GM12878 (cell line): ENCODE measurements around the gene PAX5. TPM values are rescaled to one million over a fixed set of nuclear protein-coding genes. Genes with fewer than 3 reads are reported as not detected.

Experiments used
- ATAC-seq: fragments of 200-7000 bp; cut with Tn5 transposase; 3 replicates; pipeline ENCODE4 v1.9.1; 2020; ENCODE audit warnings: mild to moderate bottlenecking, moderate library complexity
- BruUV-seq: library from RNA; stranded (reverse); fragments of 400-500 nt; replicated peaks from 2 replicates; lab custom pipeline; 2021; lab: Mats Ljungman, UMichigan
- CTCF ChIA-PET: fragments of 300-600 bp; sonication (Branson Sonifier 250); formaldehyde crosslinking; extraction: SDS; loops from one replicate; lab custom pipeline; 2021; ENCODE audit warnings: inconsistent platforms; lab: Yijun Ruan, JAX
- POLR2A ChIA-PET: fragments of 350-600 bp; formaldehyde crosslinking; extraction: SDS; loops from one replicate; lab custom pipeline; 2021; ENCODE audit warnings: inconsistent platforms; lab: Charles Lee
- RAD21 ChIA-PET: fragments of 300-600 bp; sonication (Branson Sonifier 250); formaldehyde crosslinking; loops from one replicate; lab custom pipeline; 2023; ENCODE audit warnings: antibody characterized with exemption; ENCODE audit not compliant: unreplicated experiment; lab: Charles Lee
- SMC1A ChIA-PET: fragments of 300-600 bp; sonication (Branson Sonifier 250); formaldehyde crosslinking; loops from one replicate; lab custom pipeline; 2023; ENCODE audit not compliant: unreplicated experiment, uncharacterized antibody; lab: Charles Lee
- DNase-seq: peaks from one replicate; pipeline ENCODE4 v3.0.0-alpha.2; 2011; ENCODE audit warnings: low read depth, low spot score
- FAIRE-seq: peaks from 3 replicates; lab custom pipeline; 2011; peaks lifted over from hg19 to GRCh38; lab: Jason Lieb, UNC
- H2AFZ ChIP-seq: 2 replicates; pipeline ENCODE4 v1.6.0; 2011; ENCODE audit warnings: low read depth, low read length, control low read depth; ENCODE audit not compliant: control insufficient read depth
- H3K27ac ChIP-seq: 2 replicates; pipeline ENCODE4 v1.5.1; 2011; ENCODE audit warnings: control low read depth; ENCODE audit not compliant: control insufficient read depth, insufficient read depth
- H3K27me3 ChIP-seq, 2 experiments: replicated peaks in 1 of 2; 2 replicates each; pipeline versions ENCODE4 v1.6.0 to v1.6.1; 2011; ENCODE audit warnings: low read length in 1 of 2; ENCODE audit not compliant: control insufficient read depth in 2 of 2, insufficient read depth in 2 of 2
- H3K36me3 ChIP-seq, 2 experiments: 2 replicates each; pipeline ENCODE4 v1.5.1; 2011; ENCODE audit warnings: low read length in 1 of 2; ENCODE audit not compliant: control insufficient read depth in 2 of 2, insufficient read depth in 2 of 2
- H3K4me1 ChIP-seq: 2 replicates; pipeline ENCODE4 v1.6.1; 2011; ENCODE audit warnings: mild to moderate bottlenecking, low read length, moderate library complexity, mixed read lengths; ENCODE audit not compliant: control insufficient read depth, insufficient read depth
- H3K4me2 ChIP-seq: 2 replicates; pipeline ENCODE4 v1.6.0; 2011; ENCODE audit warnings: control low read depth; ENCODE audit not compliant: control insufficient read depth, insufficient read depth
- H3K4me3 ChIP-seq: fragments of 200-600 bp; sonication (generic); 2 replicates; pipeline ENCODE4 v1.5.1; 2016
- H3K79me2 ChIP-seq: 2 replicates; pipeline ENCODE4 v1.6.0; 2011; ENCODE audit warnings: low read length; ENCODE audit not compliant: control insufficient read depth, insufficient read depth
- H3K9ac ChIP-seq: 2 replicates; pipeline ENCODE4 v1.8.0; 2011; ENCODE audit warnings: low read length, control low read depth, mixed read lengths; ENCODE audit not compliant: control insufficient read depth, insufficient read depth
- H3K9me3 ChIP-seq: replicated peaks from 3 replicates; pipeline ENCODE4 v1.5.1; 2011; ENCODE audit warnings: mild to moderate bottlenecking, low read length; ENCODE audit not compliant: control insufficient read depth, insufficient read depth
- H4K20me1 ChIP-seq: 2 replicates; pipeline ENCODE4 v1.6.0; 2011; ENCODE audit not compliant: control insufficient read depth, insufficient read depth
- BCL11A ChIP-seq: IDR thresholded peaks from 2 replicates; pipeline ENCODE4 v1.6.1; 2011; ENCODE audit warnings: low read depth, low read length
- CREM ChIP-seq: IDR thresholded peaks from 2 replicates; pipeline ENCODE4 v1.6.1; 2014; ENCODE audit warnings: antibody characterized with exemption, low read depth
- EED ChIP-seq: sonication (generic); IDR thresholded peaks from 2 replicates; pipeline ENCODE4 v1.6.1; 2016; ENCODE audit warnings: antibody characterized with exemption, low read depth
- HDGF ChIP-seq: fragments of 450-650 bp; IDR thresholded peaks from 2 replicates; pipeline ENCODE4 v1.6.1; 2016; ENCODE audit warnings: antibody characterized with exemption
- IKZF1 ChIP-seq: fragments of 450-650 bp; conservative IDR thresholded peaks from 2 replicates; pipeline ENCODE4 v1.6.1; 2017; ENCODE audit warnings: antibody characterized with exemption, mild to moderate bottlenecking
- IKZF2 ChIP-seq, 2 experiments: fragments of 450-650 bp; IDR thresholded peaks; 2 replicates each; pipeline ENCODE4 v1.6.1; 2017; ENCODE audit warnings: mild to moderate bottlenecking in 2 of 2, moderate library complexity in 2 of 2
- JUNB ChIP-seq: IDR thresholded peaks from 2 replicates; pipeline ENCODE4 v1.6.1; 2016; ENCODE audit warnings: antibody characterized with exemption, mild to moderate bottlenecking
- RUNX3 ChIP-seq: IDR thresholded peaks from 2 replicates; pipeline ENCODE4 v1.6.1; 2012; ENCODE audit warnings: low read length, inconsistent platforms
- TAF1 ChIP-seq: IDR thresholded peaks from 2 replicates; pipeline ENCODE4 v1.6.1; 2011; ENCODE audit warnings: mild to moderate bottlenecking, low read depth, low read length, borderline replicate concordance
- TARDBP ChIP-seq: IDR thresholded peaks from 2 replicates; pipeline ENCODE4 v1.6.1; 2016; ENCODE audit warnings: borderline replicate concordance
- TCF12 ChIP-seq: IDR thresholded peaks from 2 replicates; pipeline ENCODE4 v1.6.1; 2011; ENCODE audit warnings: low read depth, mild to moderate bottlenecking, low read length
- ZNF217 ChIP-seq: fragments of 450-650 bp; IDR thresholded peaks from 2 replicates; pipeline ENCODE4 v1.6.1; 2017; ENCODE audit warnings: antibody characterized with exemption, mild to moderate bottlenecking
- WGBS: methylation state at CpG from one replicate; pipeline ENCODE4 v1.1.6; 2016; ENCODE audit warnings: low lambda C conversion rate; ENCODE audit not compliant: insufficient replicate concordance, insufficient coverage; ENCODE audit errors: missing lambda C conversion rate; 5-methylcytosine and 5-hydroxymethylcytosine counted together
- in situ Hi-C: fragments of 300-500 bp; cut with MboI; formaldehyde crosslinking; loops from 9 replicates; pipeline ENCODE4 v1.14.3; 2018; ENCODE audit warnings: mixed read lengths
- intact Hi-C: fragments of 100-400 bp; cut with micrococcal nuclease; formaldehyde crosslinking; loops from one replicate; pipeline ENCODE4 v1.14.2; 2022; ENCODE audit not compliant: unreplicated experiment
- polyA plus RNA-seq, 11 experiments: library from polyadenylated mRNA; depleted of rRNA in 4 of 11; unstranded in 6 of 11; stranded (reverse) in 5 of 11; fragments of >200 nt; fragmentation: Nextera tagmentation in 4 of 11; fragmentation: Illumina TruSeq in 1 of 11; extraction: Ambion mirVana in 4 of 11; extraction: Trizol in 1 of 11; gene quantifications; 1 replicate in 1 of 11; 2 replicates in 10 of 11; pipeline versions ENCODE4 v1.2.1 to v1.2.3, GENCODE V29; 2011 to 2016; ENCODE audit warnings: inconsistent platforms in 2 of 11, missing spikeins in 2 of 11, low read depth in 1 of 11
- total RNA-seq, 4 experiments: library from RNA; depleted of rRNA in 3 of 4; stranded (reverse); fragments of >200 nt in 3 of 4; fragmentation: Illumina TruSeq in 1 of 4; extraction: Trizol in 1 of 4; gene quantifications; 2 replicates each; pipeline versions ENCODE4 v1.2.1 to v1.2.3, GENCODE V29; 2013 to 2021
- TF ChIP-seq, protein P1 (sequence below): IDR thresholded peaks from 2 replicates; pipeline ENCODE4 v1.6.1; 2012; ENCODE audit warnings: mild to moderate bottlenecking, low read depth, low read length
- TF ChIP-seq, protein P2 (sequence below): fragments of 450-650 bp; IDR thresholded peaks from 2 replicates; pipeline ENCODE4 v1.6.1; 2016; ENCODE audit warnings: mild to moderate bottlenecking
- TF ChIP-seq, protein P3 (sequence below): fragments of 450-650 bp; formaldehyde crosslinking; IDR thresholded peaks from 2 replicates; pipeline ENCODE4 v1.4.0; 2022; ENCODE audit warnings: mild to moderate bottlenecking, moderate library complexity

Gene PAX5
- total and polyA plus RNA-seq, 10 of the 15 experiments (the other 5 are each of a cell fraction or from before 2014, with no cell fraction given), result 2.2 to 123 (median 31.9) TPM

DNA sequence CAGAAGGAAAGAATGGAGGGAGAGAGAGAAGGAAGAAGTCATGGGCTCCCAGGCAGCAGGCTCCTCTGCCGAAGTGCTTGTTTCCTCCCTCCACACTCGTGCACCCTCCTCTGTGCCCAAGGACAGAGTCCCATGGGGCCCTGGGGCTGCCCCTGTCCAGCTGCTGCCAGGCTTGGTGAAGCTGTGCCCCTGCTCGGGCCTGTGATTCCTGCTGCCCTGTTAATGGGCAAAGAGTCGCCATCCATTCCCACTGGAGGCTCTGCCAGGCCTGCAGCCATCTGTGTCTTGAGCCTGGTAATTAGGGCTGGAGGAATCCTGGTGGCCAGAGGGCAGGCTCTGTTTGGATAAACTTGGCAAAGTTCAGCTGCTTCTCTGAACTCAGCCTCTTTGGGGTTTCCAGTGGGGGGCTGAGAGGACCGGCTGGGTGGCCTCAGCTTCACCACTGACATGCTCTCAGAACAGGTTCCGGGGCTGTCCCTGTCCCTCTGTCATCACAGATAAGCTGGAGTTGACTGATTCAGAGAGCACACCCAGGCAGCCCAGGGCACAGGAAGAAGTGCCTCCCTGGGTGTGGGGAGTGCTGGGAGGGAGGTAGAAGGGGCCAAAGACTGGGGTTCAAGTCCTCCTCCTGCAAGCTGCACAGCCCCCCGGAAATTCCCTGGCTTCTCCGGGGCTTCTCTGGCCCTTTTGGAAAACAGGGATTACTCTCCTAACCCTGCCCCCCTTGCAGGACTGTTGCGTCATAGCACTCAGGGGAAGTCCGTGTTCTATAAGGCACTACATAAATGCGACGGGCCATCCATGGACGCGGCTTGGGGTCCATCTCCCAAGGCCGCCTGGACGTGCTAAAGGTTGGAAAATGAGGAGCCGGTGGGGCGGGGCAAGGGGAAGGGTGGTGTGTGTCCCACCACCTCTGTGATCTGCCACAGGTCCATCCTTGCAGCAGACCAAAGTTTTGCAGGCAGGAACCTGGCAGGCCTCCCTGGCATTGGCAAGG lies 154.8 kb downstream of the PAX5 start:
- in situ Hi-C loops (loop anchor here (5.0 kb wide), 1 partner anchor 148 kb away; no protein-coding TSS in a partner anchor), intact Hi-C loops (loop anchor here (10.0 kb wide), 2 partner anchors 246 to 526 kb away; partner anchors contain the start of gene ZCCHC7)
- H2AFZ ChIP-seq, result no peak overlapping the region
- no peak for DNase-seq
- no TSS peak for BruUV-seq
- no peak overlapping the region for H3K4me3 ChIP-seq
- no peaks in the 10 kb centered on the region for H3K27me3 ChIP-seq
- H4K20me1 ChIP-seq, result no peaks in the 10 kb centered on the region
- peaks cover 45% of the 10 kb centered on the region for H3K4me1 ChIP-seq
- peaks cover 5% of the 10 kb centered on the region for H3K79me2 ChIP-seq
- no peak for FAIRE-seq
- ChIA-PET CTCF (interaction anchor here (0.9 to 1.2 kb wide), 3 partner anchors 8 to 536 kb away, joined by 3 read pairs; no protein-coding TSS in a partner anchor), RAD21 (interaction anchor here (0.9 to 1.0 kb wide), 3 partner anchors 95 to 116 kb away, joined by 3 to 5 read pairs (median 3); no protein-coding TSS in a partner anchor), POLR2A (interaction anchor here (0.6 to 1.1 kb wide), 3 partner anchors 148 to 491 kb away, joined by 3 read pairs; no protein-coding TSS in a partner anchor), SMC1A (interaction anchor here (0.6 to 1.4 kb wide), 4 partner anchors 10 to 255 kb away, joined by 3 to 6 read pairs (median 3); no protein-coding TSS in a partner anchor)
- peak overlapping the region; percentile 31 for H3K4me2 ChIP-seq
- WGBS, result 37% methylated on average over 18 of the region's 18 CpGs
- peak; percentile 91 for ATAC-seq
- H3K9ac ChIP-seq, result no peak overlapping the region
- H3K27ac ChIP-seq, result peak overlapping the region; percentile 55
- H3K9me3 ChIP-seq, result no peaks in the 10 kb centered on the region
- H3K36me3 ChIP-seq, result peaks cover 37 to 42% of the 10 kb centered on the region in 2 experiments
- TF ChIP-seq TARDBP (no peak), JUNB (peak; percentile 71), CREM (peak; percentile 65; the same call in 1 of the 2 replicates), BCL11A (0 out of 2 replicates have a peak, but pooled peaks have one; percentile 26), HDGF (peak; percentile 39; the same call in 1 of the 2 replicates), EED (0 out of 2 replicates have a peak, but pooled peaks have one; percentile 50), ZNF217 (no peak), TCF12 (peak; percentile 95), TAF1 (no peak), IKZF2 (IDR thresholded peaks at IDR 0.05) (no peak), IKZF1 (peak; percentile 8; the same call in 1 of the 2 replicates), RUNX3 (peak; percentile 62; the same call in 1 of the 2 replicates)
- TF ChIP-seq, protein P1, sequence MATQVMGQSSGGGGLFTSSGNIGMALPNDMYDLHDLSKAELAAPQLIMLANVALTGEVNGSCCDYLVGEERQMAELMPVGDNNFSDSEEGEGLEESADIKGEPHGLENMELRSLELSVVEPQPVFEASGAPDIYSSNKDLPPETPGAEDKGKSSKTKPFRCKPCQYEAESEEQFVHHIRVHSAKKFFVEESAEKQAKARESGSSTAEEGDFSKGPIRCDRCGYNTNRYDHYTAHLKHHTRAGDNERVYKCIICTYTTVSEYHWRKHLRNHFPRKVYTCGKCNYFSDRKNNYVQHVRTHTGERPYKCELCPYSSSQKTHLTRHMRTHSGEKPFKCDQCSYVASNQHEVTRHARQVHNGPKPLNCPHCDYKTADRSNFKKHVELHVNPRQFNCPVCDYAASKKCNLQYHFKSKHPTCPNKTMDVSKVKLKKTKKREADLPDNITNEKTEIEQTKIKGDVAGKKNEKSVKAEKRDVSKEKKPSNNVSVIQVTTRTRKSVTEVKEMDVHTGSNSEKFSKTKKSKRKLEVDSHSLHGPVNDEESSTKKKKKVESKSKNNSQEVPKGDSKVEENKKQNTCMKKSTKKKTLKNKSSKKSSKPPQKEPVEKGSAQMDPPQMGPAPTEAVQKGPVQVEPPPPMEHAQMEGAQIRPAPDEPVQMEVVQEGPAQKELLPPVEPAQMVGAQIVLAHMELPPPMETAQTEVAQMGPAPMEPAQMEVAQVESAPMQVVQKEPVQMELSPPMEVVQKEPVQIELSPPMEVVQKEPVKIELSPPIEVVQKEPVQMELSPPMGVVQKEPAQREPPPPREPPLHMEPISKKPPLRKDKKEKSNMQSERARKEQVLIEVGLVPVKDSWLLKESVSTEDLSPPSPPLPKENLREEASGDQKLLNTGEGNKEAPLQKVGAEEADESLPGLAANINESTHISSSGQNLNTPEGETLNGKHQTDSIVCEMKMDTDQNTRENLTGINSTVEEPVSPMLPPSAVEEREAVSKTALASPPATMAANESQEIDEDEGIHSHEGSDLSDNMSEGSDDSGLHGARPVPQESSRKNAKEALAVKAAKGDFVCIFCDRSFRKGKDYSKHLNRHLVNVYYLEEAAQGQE, result peak; percentile 45; the same call in 1 of the 2 replicates
- TF ChIP-seq, protein P2, sequence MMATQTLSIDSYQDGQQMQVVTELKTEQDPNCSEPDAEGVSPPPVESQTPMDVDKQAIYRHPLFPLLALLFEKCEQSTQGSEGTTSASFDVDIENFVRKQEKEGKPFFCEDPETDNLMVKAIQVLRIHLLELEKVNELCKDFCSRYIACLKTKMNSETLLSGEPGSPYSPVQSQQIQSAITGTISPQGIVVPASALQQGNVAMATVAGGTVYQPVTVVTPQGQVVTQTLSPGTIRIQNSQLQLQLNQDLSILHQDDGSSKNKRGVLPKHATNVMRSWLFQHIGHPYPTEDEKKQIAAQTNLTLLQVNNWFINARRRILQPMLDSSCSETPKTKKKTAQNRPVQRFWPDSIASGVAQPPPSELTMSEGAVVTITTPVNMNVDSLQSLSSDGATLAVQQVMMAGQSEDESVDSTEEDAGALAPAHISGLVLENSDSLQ, result peak; percentile 82
- TF ChIP-seq, protein P3, sequence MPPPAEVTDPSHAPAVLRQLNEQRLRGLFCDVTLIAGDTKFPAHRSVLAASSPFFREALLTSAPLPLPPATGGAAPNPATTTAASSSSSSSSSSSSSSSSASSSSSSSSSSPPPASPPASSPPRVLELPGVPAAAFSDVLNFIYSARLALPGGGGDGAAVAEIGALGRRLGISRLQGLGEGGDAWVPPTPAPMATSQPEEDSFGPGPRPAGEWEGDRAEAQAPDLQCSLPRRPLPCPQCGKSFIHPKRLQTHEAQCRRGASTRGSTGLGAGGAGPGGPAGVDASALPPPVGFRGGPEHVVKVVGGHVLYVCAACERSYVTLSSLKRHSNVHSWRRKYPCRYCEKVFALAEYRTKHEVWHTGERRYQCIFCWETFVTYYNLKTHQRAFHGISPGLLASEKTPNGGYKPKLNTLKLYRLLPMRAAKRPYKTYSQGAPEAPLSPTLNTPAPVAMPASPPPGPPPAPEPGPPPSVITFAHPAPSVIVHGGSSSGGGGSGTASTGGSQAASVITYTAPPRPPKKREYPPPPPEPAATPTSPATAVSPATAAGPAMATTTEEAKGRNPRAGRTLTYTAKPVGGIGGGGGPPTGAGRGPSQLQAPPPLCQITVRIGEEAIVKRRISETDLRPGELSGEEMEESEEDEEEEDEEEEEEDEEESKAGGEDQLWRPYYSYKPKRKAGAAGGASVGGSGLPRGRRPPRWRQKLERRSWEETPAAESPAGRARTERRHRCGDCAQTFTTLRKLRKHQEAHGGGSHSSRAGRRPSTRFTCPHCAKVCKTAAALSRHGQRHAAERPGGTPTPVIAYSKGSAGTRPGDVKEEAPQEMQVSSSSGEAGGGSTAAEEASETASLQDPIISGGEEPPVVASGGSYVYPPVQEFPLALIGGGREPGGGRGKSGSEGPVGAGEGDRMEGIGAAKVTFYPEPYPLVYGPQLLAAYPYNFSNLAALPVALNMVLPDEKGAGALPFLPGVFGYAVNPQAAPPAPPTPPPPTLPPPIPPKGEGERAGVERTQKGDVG, result no peak
